Endometrial microvascular endothelial cells (primary cell): ENCODE data around the gene ADGRG4. TPM values are rescaled to one million over a fixed set of nuclear protein-coding genes. Genes with fewer than 3 reads are reported as not detected.
"Not testable (repeated sequence)": the region's sequence is repeated elsewhere in the genome, so short reads cannot be mapped to it uniquely, and the experiment has no call there.

Experiments
- in situ Hi-C: cut with HindIII; loops from 2 replicates; pipeline ENCODE4 v1.10.0; 2017; ENCODE audit warnings: low sequenced_read_pairs, low pct_unique_long_range_greater_than_20kb; ENCODE audit errors: inconsistent ontology term
- total RNA-seq: library from RNA; depleted of rRNA; stranded (reverse); fragments of >200 nt; gene quantifications from one replicate; pipeline ENCODE4 v1.2.3, GENCODE V29; 2015; ENCODE audit errors: inconsistent ontology term

The ADGRG4 gene
- total RNA-seq, 1 donor from 2014 or later, result 0.56 TPM

DNA sequence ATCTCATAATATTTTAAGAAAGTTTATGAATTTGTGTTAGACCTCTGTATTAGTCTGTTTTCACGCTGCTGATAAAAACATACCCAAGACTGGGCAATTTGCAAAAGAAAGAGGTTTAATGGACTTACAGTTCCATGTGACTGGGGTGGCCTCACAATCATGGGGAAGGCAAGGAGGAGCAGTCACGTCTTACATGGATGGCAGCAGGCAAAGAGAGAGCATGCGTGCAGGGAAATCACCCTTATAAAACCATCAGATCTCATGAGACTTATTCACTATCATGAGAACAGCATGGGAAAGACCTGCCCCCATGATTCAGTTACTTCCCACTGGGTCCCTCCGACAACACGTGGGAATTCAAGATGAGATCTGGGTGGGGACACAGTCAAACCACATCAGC lies 14.4 kb upstream of the ADGRG4 start:
- in situ Hi-C loops, result not testable (repeated sequence)

DNA sequence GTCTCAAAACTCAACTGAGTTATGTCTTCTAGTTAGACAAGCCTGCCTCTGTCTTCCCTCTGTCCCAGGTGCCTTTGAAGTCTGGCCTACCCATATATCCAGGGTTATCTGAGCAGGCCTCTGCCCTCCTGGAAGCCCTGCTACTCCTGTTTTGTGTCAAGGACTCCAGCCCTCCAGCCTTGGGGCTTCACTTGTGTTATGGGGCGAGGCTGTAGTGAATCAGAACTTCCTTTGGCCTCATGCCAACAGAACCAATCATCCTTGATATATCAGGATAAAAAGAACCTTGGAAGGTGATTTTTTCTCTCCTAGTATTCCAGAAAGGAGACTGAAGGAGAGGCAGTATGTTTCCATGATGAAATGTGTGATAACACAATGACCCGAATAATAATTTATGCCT lies 8.9 kb upstream of the ADGRG4 start:
- in situ Hi-C loops, result no loop called here

DNA sequence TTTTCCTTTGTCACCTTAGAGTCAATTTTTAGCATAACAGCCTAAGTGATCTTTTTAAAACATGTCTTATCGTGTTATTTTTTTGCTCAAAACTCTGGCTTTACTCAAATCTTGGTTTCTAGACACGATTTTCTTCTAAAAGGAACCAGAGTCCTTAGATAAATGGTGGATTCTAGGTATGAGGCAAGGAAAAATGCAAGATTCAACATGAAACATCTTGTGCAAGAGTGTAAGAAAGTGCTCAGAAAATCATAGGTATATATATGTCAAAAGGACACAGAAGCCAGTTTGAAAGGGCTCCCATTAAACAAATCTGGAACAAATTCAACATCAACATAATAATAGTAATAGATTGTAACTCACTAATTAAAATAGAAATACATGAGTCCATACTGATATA lies 8.1 kb upstream of the ADGRG4 start:
- in situ Hi-C loops, result no loop called here

DNA sequence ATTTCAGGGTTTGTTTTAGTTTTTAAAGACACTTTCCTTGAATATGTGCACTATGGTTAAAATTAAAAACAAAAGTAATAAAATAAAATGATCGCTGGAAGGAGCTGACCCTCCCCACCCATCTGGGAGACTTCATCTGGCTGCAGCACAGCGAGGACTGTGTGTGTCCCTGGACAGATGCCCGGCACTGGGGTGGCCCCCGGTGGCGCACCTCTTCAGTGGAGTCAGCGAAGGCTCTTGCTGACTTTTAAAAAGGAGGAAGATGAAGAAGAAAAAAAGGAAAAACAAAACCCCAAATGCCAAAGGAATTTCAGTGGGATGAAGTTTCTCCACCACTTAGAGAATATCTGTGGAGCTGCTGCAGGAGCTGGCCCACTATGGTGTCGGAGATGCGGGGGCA lies 5.4 kb upstream of the ADGRG4 start:
- in situ Hi-C loops, result no loop called here

DNA sequence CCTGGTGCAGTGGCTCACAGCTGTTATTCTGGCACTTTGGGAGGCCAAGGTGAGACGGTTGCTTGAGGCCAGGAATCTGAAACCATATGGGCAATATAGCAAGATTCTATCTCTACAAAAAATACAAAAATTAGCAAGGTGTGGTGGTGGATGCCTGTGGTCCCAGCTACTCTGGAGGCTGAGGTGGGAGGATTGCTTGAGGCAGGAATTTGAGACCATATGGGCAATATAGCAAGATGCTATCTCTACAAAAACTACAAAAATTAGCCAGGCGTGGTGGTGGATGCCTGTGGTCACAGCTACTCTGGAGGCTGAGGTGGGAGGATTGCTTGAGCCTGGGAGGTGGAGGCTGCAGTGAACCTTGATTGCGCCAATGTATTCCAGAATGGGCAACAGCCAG lies 2.3 kb downstream of the ADGRG4 start:
- in situ Hi-C loops, result no loop called here

DNA sequence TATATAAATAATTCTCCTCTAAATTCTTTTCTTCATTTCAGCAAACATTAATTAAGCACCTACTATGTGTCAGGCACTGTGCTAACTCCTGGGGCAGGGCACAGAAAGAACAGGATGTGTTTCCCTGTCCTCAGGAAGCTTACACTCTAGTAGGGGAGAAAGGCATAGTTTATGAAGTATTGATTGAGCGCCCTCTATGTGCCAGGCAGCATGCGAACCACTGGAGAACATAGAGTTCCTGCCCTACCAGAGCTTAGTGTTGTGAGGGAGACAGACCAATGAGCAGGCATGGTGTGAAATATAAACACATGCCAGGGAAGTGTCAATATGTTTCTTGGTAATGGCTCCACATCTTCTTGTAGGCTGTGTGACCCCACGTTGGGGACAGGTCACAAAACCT lies 3.7 kb downstream of the ADGRG4 start:
- in situ Hi-C loops, result no loop called here

DNA sequence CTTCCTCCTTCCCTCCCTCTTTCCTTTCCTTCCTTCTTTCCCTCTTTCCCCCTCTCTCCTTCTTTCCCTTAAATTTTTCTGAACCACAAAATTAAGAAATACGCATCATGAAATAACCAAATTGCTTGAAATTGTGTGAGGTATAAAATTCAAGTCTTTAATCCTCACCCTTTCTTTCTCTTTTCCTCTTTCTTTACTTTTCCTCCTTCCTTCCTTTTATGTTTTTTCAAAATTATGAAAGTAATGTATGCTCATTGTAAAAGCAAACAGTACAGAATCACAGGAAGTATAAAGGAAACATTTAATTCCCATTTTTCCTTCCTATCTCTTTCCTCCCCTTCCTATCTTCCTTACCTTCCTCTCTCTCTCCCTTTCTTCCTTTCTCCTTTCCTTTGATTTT lies 5.4 kb downstream of the ADGRG4 start:
- in situ Hi-C loops, result no loop called here

DNA sequence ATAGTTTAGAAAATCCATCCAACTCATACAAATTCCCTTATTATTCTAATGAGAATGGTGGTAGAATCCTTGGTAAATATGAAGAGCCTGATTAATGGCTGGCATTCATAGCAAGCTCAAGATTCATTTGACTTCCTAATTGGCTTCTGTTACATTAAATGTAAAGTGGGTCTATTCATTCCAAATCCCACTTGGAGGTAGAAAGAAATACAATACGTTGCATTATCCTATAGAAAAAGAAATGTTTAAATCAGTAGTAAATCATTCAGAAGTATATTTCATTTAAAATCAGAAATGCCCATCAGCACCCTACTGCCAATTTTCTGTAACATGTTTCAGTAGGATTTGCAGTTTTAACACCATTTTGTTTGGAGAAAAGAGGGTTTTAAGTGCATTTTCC lies 6.7 kb downstream of the ADGRG4 start:
- in situ Hi-C loops, result no loop called here

DNA sequence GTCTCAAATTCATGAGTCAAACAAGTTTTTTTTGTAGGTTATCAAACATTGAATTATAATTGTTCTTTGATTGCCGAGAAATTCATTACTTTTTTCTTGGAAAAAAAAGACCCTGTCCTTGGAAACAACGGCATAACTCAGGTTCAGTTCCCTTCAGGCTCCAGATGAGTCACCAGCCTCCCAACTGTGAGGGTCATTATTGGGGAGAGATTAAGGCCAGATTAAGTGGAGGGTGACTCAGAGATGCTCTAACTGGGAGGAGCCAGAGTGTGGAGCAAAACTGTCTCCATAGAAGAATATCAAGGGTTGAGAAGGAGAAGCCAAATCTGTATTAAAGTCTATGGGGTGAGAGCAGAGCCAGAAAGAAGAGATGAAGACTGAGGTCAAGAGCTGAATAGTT lies 9.6 kb downstream of the ADGRG4 start:
- in situ Hi-C loops, result no loop called here

DNA sequence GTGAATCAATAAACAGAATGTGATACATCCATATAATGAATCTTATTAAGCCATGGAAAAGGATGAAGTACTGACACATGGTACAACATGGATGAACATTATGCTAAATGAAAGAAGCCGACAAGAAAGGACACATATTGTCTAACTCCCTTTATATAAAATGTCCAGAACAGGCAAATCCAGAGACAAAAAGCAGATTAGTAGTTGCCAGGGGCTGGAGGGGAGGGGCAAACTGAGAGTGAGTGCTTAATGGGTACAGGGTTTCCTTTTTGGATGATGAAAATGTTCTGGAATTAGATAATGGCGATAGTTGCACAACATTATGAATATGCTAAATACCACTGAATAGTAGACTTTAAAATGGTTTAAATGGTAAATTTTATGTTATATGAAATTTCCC lies 17.4 kb downstream of the ADGRG4 start:
- in situ Hi-C loops, result no loop called here

DNA sequence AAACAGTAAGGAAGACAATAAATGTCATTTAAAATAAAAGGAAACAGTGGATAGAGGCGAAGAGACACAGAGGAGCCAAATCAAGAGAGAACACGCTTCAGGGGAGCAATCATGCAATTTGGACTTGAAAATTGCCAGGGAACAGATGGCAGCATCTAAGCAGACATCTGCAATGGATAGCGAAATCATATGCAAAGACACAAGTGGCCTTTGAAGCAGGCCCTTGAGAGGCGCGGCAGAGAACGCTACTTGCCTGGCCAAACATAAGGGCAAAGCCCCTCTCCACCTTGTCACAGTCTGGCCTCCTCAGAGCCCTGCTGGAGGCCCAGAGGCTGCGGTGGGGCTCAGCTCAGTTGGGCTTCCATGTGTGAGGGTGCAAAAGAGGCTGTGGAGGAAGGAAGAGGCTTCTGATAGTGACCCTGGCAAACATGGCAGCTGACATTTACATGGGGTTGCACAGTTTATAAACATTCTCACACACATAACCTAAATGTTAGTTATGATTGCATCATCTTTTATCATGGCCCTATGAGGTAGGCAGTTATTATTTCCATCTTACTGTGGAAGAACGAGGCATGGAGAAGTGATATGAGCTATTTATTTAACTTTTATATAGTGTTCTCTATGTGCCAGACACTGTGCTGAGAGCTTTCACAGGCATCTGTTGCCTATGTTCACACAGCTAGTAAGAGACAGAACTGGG lies 18.3 kb downstream of the ADGRG4 start:
- in situ Hi-C loops, result no loop called here

DNA sequence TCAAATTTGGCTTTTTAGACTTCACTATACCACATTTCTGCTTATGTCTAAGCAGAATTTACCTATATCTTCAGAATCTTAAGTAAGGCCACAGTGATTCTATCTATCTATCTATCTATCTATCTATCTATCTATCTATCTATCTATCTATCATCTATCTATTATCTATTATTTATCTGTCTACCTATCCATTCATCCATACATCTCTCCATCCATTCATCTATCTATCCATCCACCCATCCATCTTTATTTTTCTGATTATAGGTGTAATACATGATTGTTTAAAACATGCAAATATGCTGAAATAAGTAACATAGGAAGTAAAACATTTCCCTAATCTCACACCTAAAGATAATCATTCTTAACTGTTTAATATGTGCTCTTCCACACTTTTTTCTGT lies 18.8 kb downstream of the ADGRG4 start:
- in situ Hi-C loops, result no loop called here

DNA sequence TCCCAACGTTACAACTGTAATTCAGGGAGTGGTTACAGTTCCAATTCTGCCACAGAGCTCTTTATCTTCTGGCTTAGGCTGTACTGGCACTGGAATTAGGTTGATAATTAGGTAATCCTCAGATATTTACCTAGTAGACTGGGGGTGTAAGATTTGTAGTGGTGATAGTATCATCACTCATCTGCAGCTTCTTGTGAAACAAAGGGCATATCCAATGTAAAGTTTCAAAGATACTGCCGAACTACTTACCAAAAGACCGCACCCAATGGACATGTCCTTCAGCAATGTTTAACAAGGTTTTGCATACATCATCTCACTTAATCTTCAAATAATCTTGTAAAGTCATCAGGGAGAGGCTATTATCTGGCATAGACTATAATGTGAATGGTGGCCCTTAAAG lies 20.8 kb downstream of the ADGRG4 start:
- in situ Hi-C loops, result no loop called here

DNA sequence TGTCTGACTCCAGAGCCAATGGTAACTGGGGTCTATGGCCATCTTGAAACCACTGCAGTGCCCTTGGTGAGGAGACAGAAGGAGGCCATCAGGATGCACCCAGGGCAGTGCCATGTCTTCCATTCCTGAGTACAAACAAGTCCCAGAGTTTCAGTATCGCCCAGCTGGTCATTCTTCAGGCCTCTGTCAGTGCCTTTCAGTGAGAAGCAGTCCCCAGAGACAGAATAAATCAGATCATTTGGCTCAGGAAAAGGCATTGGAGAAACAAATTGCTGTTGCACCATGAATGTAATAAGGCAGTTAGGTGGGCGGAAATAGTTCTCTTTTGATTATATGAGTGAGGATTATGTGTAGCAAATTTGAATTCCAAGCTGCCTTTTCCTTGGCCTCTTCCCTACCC lies 21.3 kb downstream of the ADGRG4 start:
- in situ Hi-C loops, result no loop called here

DNA sequence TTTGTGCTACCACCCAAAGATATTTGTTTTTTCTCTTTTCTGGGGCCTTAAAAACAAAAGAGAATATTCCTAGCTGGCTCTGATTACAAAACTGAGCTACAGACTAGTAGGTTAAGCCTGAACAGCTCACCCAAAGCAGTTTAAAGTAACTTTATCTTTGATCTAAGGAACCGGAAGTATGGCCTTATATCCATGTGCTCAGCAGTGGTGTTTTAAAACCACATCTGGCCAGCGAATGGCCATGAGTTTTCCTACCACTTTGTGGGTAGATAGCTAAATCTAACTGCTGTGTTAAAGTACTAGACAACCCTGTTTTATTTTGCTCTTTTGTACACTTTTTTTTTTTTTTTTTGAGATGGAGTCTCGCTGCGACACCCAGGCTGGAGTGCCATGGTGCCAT lies 24.6 kb downstream of the ADGRG4 start:
- in situ Hi-C loops, result no loop called here

DNA sequence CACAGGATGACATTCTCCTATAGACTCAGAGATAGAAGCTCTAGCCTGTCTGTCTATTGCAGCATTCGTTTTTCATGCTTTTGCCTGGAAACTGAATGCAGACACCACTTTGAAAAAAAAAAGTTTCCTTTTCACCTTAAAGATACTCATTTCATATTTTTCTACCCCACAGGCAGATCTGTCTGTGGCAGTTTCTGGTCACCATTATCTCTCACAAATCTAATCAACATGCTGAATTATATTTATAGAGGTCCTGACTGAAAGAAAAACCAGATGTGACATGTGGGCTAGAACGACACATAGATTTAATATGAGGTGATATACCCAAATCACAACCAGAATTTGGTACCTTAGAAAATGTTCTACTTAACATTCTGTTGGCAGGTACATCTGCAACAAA lies 28.2 kb downstream of the ADGRG4 start:
- in situ Hi-C loops, result no loop called here

DNA sequence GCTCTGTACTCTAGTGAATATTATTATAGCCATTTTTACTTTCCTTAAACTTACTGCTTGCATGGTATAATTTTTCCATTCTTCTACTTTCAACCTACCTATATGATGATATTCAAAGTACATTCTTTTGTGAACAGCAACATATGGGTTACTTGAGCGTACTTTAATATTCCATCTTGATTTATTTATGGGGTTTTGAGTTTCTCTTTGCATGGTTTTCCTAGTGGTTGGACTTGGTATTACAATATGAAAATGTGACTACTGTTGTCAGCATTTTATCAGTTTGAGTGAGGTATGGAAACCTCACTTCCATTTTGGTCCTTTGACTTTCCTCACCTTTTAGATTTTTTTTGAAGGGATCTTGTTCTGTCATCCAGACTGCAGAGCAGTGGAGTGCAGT lies 35.9 kb downstream of the ADGRG4 start:
- in situ Hi-C loops, result no loop called here

DNA sequence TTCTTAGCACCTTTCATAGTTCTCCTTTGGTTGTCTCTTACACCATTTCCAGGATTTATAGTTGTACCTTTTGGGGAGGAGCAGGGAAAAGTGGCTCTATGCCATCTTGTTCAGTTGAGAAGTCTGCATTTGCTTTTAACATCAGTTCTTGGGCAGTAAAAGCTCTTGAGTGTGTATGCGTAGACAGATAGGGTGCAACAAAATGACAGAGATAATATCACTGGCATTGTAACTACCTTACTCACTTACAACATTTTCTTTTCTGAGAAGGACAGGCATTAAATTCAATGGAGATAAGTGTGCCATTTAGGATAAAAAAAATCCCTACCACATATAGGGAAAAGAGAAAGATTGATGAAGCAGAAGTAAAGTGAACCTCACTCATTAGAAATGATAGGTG lies 38.9 kb downstream of the ADGRG4 start:
- in situ Hi-C loops, result no loop called here

DNA sequence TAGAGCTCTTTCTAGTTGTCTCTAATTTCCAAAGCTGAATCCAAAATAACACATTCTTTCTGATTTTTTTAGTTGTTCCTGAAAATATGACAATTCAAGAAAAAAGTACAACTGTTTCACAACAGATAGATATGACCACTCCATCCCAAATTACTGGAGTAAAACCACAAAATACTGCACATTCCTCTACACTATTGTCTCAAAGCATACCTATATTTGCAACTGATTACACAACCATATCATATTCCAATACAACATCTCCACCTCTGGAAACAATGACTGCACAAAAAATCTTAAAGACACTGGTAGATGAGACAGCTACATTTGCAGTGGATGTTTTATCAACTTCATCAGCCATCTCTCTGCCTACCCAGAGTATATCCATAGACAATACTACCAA lies 43.6 kb downstream of the ADGRG4 start:
- in situ Hi-C loops, result no loop called here

DNA sequence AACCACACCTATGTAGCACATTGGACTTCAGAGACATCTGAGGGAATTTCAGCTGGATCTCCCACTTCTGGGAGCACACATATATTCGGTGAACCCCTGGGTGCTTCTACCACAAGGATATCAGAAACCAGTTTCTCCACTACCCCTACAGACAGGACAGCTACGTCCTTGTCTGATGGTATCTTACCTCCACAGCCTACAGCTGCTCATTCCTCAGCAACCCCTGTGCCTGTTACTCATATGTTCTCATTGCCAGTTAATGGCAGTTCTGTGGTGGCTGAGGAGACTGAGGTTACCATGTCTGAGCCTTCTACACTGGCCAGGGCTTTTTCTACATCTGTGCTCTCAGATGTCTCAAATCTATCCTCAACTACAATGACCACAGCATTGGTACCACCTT lies 45.7 kb downstream of the ADGRG4 start:
- in situ Hi-C loops, result no loop called here

DNA sequence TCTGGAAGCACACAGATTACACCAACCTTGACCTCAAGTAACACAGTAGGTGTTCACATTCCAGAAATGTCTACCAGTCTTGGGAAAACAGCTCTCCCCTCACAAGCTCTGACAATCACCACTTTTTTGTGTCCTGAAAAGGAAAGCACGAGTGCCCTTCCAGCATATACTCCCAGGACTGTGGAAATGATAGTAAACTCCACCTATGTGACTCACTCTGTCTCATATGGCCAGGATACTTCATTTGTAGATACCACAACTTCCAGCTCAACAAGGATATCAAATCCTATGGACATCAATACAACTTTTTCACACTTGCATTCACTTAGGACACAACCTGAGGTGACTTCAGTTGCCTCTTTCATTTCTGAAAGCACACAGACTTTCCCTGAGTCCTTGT lies 46.9 kb downstream of the ADGRG4 start:
- in situ Hi-C loops, result no loop called here
